Activated CD8-positive, alpha-beta T cell treated with anti-CD3 and anti-CD28 coated beads for 36 hours (primary cell): ENCODE data around the gene FNIP2. TPM values are rescaled to one million over a fixed set of nuclear protein-coding genes. Genes with fewer than 3 reads are reported as not detected.
A peak's percentile ranks its signal among the peaks of the same experiment; 100 is the strongest.

Experiments
- ATAC-seq: fragments of 200-7000 bp; cut with Tn5 transposase; one replicate; pipeline ENCODE4 v1.10.0; 2021; ENCODE audit warnings: mild to moderate bottlenecking, moderate library complexity
- CTCF ChIA-PET: fragments of 350-600 bp; sonication (Branson Sonifier 250); formaldehyde crosslinking; loops from one replicate; lab custom pipeline; 2021; ENCODE audit warnings: antibody characterized with exemption; lab: Charles Lee
- POLR2A ChIA-PET: fragments of 350-600 bp; sonication (Branson Sonifier 250); formaldehyde crosslinking; loops from one replicate; lab custom pipeline; 2021; ENCODE audit warnings: antibody characterized with exemption; lab: Charles Lee
- DNase-seq: peaks from one replicate; pipeline ENCODE4 v3.0.0-alpha.2; 2020
- H3K27ac Mint-ChIP-seq: one replicate; pipeline ENCODE4 v1.8.0; 2021; ENCODE audit warnings: mild to moderate bottlenecking, mixed read lengths
- H3K27me3 Mint-ChIP-seq: one replicate; pipeline ENCODE4 v1.8.0; 2021; ENCODE audit warnings: mixed read lengths
- H3K36me3 Mint-ChIP-seq: one replicate; pipeline ENCODE4 v1.8.0; 2021; ENCODE audit warnings: low read depth, mixed read lengths
- H3K4me1 Mint-ChIP-seq: one replicate; pipeline ENCODE4 v1.8.0; 2021; ENCODE audit warnings: low read depth, mixed read lengths
- H3K4me3 Mint-ChIP-seq: one replicate; pipeline ENCODE4 v1.8.0; 2021; ENCODE audit warnings: mild to moderate bottlenecking, moderate library complexity, mixed read lengths
- H3K9me3 Mint-ChIP-seq: one replicate; pipeline ENCODE4 v1.8.0; 2021; ENCODE audit warnings: mixed read lengths
- intact Hi-C: fragments of 100-400 bp; cut with micrococcal nuclease; formaldehyde crosslinking; loops from one replicate; pipeline ENCODE4 v1.10.0; 2022
- total RNA-seq, 2 experiments: library from RNA; stranded (reverse); gene quantifications; one replicate each; pipeline ENCODE4 v1.2.3, GENCODE V29; 2021
- TF ChIP-seq, protein P1 (sequence below): fragments of 200-600 bp; IDR thresholded peaks from one replicate; pipeline ENCODE4 v1.8.0; 2022; ENCODE audit warnings: antibody characterized with exemption, mild to moderate bottlenecking

Gene FNIP2
- total RNA-seq, 2 experiments from 2014 or later = 11.2 to 11.7 TPM

DNA sequence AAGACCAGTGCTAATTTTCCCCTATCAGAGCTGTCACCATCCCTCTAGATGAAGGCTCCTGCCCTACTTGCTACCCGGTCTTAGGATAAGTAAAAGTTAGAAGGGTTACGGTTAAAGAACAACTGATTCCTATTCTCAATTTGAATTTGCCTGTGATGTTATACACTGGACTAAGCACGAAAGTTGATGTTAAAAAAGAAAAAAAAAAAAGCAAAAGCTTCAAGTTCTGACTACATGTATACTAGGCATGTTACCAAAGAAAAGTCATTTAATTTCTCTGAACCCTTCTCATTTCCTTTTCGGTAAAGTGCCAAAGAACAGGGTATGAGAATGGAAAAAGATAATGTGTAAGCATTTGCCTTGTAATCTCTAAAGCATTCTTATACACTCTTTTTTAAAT, 44.2 kb upstream of the FNIP2 start:
- intact Hi-C loops = loop anchor here (5.0 to 10.0 kb wide), 4 partner anchors 52 to 480 kb away; partner anchors contain the start of genes C4orf46 and ETFDH
- Mint-ChIP-seq H3K27me3 (peaks cover 19% of the 10 kb centered on the region), H3K9me3 (no peaks in the 10 kb centered on the region), H3K27ac (peak overlapping the region; percentile 98), H3K4me1 (peaks cover 61% of the 10 kb centered on the region), H3K36me3 (peaks cover 30% of the 10 kb centered on the region), H3K4me3 (peak overlapping the region; percentile 93)
- ATAC-seq (no peak), DNase-seq (no peak)
- TF ChIP-seq, protein P1, sequence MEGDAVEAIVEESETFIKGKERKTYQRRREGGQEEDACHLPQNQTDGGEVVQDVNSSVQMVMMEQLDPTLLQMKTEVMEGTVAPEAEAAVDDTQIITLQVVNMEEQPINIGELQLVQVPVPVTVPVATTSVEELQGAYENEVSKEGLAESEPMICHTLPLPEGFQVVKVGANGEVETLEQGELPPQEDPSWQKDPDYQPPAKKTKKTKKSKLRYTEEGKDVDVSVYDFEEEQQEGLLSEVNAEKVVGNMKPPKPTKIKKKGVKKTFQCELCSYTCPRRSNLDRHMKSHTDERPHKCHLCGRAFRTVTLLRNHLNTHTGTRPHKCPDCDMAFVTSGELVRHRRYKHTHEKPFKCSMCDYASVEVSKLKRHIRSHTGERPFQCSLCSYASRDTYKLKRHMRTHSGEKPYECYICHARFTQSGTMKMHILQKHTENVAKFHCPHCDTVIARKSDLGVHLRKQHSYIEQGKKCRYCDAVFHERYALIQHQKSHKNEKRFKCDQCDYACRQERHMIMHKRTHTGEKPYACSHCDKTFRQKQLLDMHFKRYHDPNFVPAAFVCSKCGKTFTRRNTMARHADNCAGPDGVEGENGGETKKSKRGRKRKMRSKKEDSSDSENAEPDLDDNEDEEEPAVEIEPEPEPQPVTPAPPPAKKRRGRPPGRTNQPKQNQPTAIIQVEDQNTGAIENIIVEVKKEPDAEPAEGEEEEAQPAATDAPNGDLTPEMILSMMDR = no peak
- CTCF ChIA-PET = interaction anchor here (1.8 kb wide), 1 partner anchor 127 kb away, joined by 10 read pairs; no protein-coding TSS in a partner anchor
- POLR2A ChIA-PET = interaction anchor here (1.2 kb wide), 1 partner anchor 74 kb away, joined by 3 read pairs; no protein-coding TSS in a partner anchor

GRCh38 chr4:158726633-158727032, 42.2 kb upstream of the FNIP2 start:
- DNase-seq = no peak
- peaks cover 26% of the 10 kb centered on the region for H3K27me3 Mint-ChIP-seq
- peaks cover 13% of the 10 kb centered on the region for H3K36me3 Mint-ChIP-seq
- ChIA-PET POLR2A (no interaction called here), CTCF (interaction anchor here (2.3 kb wide), 1 partner anchor 125 kb away, joined by 7 read pairs; no protein-coding TSS in a partner anchor)
- TF ChIP-seq, protein P1 = no peak
- no peak overlapping the region for H3K27ac Mint-ChIP-seq
- no peak for ATAC-seq
- intact Hi-C loops = loop anchor here (10.0 kb wide), 3 partner anchors 98 to 478 kb away; no protein-coding TSS in a partner anchor
- H3K4me1 Mint-ChIP-seq = peaks cover 51% of the 10 kb centered on the region
- no peak overlapping the region for H3K4me3 Mint-ChIP-seq
- H3K9me3 Mint-ChIP-seq = no peaks in the 10 kb centered on the region

GRCh38 chr4:158728236-158728635, 40.6 kb upstream of the FNIP2 start:
- Mint-ChIP-seq H3K4me3 (no peak overlapping the region), H3K27ac (no peak overlapping the region), H3K9me3 (no peaks in the 10 kb centered on the region), H3K36me3 (no peaks in the 10 kb centered on the region), H3K27me3 (peaks cover 32% of the 10 kb centered on the region), H3K4me1 (peaks cover 45% of the 10 kb centered on the region)
- CTCF ChIA-PET = interaction anchor here (1.5 to 2.3 kb wide), 2 partner anchors 123 to 474 kb away, joined by 4 to 7 read pairs; no protein-coding TSS in a partner anchor
- POLR2A ChIA-PET = no interaction called here
- ATAC-seq (no peak), DNase-seq (no peak)
- intact Hi-C loops = loop anchor here (10.0 kb wide), 3 partner anchors 97 to 477 kb away; no protein-coding TSS in a partner anchor
- TF ChIP-seq, protein P1 = no peak

DNA sequence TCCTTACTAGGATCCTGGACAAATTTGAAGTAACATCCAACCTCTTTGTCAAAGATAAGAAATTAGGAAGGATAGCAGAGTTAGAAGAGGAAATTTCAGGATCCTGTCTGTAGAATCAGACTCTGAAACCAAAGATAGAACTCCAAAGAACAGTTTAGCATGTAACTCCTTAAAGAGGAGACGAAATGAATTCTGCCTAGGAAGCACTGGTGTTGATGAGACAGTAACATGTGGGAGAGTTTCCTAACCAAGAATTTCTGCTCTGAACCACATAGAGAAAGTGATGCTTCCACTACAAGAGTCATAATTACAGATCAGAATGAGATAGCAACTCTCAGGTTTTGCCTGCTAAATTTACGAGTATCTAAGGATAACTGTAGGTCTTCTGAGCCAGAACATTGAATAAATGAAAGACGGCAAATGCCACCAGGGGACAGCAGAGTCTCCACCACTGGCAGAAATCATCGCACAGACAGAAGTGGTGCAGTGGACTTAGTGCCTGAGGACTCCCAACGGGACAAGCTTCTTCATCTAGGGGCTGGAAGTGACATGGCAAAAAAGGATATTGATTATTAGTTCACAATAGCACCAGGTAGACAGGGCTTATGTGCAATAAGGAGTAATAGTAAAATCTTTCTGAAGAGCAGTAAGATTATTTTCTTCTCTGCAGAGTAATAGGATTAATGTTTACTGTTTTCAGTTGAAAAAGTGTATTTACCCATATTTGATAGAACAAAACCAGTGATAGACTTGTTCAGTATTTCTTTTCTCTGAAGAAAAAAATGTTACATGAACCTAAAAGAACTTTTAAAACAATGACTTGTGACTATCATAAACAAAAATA, 38.9 kb upstream of the FNIP2 start:
- TF ChIP-seq, protein P1 = peak; percentile 73
- ChIA-PET CTCF (interaction anchor here (0.6 to 1.6 kb wide), 4 partner anchors 11 to 124 kb away, joined by 3 to 11 read pairs (median 4); no protein-coding TSS in a partner anchor), POLR2A (no interaction called here)

More for the DNA sequence above, 38.9 kb upstream of the FNIP2 start:
- Mint-ChIP-seq H3K4me3 (no peak overlapping the region), H3K27me3 (peaks cover 32% of the 10 kb centered on the region), H3K27ac (no peak overlapping the region), H3K4me1 (peaks cover 32% of the 10 kb centered on the region), H3K36me3 (no peaks in the 10 kb centered on the region), H3K9me3 (no peaks in the 10 kb centered on the region)
- ATAC-seq (peak; percentile 91), DNase-seq (peak; percentile 70)
- intact Hi-C loops = loop anchor here (1.0 to 10.0 kb wide), 5 partner anchors 95 to 715 kb away; no protein-coding TSS in a partner anchor
